Uterus (tissue), 2 donors: ENCODE results near the gene ATF5.

Experiments
- CTCF ChIP-seq, 4 experiments: fragments of 200-600 bp in 2 of 4; fragments of 450-650 bp in 2 of 4; sonication (generic) in 2 of 4; IDR thresholded peaks; one replicate each; pipeline ENCODE4 v1.5.1; 2016 to 2019; ENCODE audit warnings: antibody characterized with exemption in 4 of 4, mild to moderate bottlenecking in 2 of 4, moderate library complexity in 1 of 4
- POLR2A ChIP-seq, 2 donors: fragments of 450-650 bp; IDR thresholded peaks; one replicate each; pipeline ENCODE4 v1.6.1; 2016; ENCODE audit warnings: antibody characterized with exemption in 2 of 2, mild to moderate bottlenecking in 1 of 2, moderate library complexity in 1 of 2

GRCh38 chr19:49972841-49973240, 43.8 kb downstream of the ATF5 start:
- TF ChIP-seq CTCF (IDR thresholded peaks at IDR 0.05) (no peak), POLR2A (IDR thresholded peaks at IDR 0.05) (no peak)
